HG02610 (cell line): ENCODE data around the gene SPTBN5.
"Not testable (repeated sequence)": the region's sequence is repeated elsewhere in the genome, so short reads cannot be mapped to it uniquely, and the experiment has no call there.

ENCODE experiments used
- ATAC-seq: cut with Tn5 transposase; IDR thresholded peaks from one replicate; pipeline ENCODE4 v1.9.1; 2021; ENCODE audit warnings: mild to moderate bottlenecking, moderate library complexity; ENCODE audit not compliant: unreplicated experiment

Gene SPTBN5

GRCh38 chr15:41849204-41849603 lies 44.6 kb downstream of the SPTBN5 start:
- ATAC-seq, result no peak

DNA sequence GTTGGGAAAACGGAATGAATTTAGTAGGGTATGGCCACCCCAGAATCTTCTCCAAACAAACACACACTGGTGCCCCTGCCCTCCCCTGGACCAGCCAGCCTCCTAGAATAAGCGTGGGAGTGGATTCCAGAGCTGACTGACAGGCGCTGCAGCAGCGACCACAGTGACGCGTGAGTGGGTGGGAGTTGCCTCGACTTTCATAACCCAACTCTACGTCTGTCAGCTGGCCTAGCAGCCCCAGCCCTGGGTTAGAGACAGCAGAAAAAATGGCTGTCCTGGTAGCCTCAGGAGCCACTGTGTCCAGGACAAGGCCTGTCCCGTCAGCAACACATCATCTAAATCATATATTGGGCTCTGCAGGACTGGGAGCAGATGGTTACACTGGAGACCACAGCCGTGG lies 45.2 kb downstream of the SPTBN5 start:
- ATAC-seq, result no peak

- no peak for ATAC-seq
Measured at GRCh38 chr15:41847981-41848380, 45.9 kb downstream of the SPTBN5 start.

DNA sequence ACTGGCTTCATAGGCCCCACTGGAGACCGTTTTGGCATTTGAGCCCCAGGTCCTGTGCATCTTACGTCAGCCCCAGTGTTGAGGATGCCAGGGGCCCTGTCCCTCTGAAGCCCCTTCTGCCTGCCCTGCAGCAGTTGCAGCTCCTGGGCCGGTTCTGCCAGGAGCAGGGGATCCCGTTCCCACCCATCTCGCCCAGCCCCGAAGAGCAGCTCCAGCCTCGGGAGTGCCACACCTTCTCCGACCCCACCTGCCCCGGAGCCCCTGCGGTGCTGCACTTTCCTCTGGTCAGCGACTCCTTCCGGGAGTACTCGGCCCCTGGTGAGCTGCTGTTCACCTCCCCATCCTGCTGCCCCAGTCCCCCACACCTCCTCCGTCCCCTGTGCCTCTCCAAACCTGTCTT lies 46.6 kb downstream of the SPTBN5 start:
- no peak for ATAC-seq

DNA sequence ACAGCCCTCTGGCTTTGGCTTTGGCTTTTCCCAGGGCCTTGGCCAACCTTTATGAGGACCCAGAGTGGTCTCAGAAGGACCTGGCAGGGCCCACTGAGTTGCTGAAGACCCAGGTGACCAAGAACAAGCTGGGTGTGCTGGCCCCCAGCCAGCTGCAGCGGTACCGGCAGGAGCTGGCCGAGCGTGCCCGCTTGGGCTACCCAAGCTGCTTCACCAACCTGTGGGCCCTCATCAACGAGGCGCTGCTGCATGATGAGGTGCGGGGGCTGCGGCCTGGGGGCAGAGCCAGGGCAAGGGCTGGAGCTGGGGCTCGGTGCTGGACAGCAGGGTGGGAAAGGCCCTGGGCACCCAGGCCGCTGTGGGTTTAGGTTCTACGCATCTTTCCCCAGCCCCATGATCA lies 49.0 kb downstream of the SPTBN5 start:
- ATAC-seq, result no peak

DNA sequence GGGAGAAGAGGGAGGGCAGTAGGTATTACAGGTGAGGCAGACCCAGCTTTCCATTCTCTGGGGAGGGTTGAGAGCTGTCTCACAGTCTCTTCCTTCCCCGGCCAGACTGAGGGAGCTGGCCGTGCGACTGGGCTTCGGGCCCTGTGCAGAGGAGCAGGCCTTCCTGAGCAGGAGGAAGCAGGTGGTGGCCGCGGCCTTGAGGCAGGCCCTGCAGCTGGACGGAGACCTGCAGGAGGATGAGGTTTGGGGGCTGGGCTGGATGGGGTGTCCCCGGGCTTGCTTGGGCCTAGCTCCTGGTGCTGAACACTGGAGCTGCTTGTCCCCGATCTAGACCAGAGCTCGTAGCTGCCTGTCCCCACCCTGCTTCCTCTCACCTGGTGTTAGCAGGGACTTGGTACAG lies 50.3 kb downstream of the SPTBN5 start:
- ATAC-seq, result no peak

- no peak for ATAC-seq
Measured at GRCh38 chr15:41842229-41842628, 51.6 kb downstream of the SPTBN5 start.

GRCh38 chr15:41841131-41841530 lies 52.7 kb downstream of the SPTBN5 start:
- no peak for ATAC-seq

DNA sequence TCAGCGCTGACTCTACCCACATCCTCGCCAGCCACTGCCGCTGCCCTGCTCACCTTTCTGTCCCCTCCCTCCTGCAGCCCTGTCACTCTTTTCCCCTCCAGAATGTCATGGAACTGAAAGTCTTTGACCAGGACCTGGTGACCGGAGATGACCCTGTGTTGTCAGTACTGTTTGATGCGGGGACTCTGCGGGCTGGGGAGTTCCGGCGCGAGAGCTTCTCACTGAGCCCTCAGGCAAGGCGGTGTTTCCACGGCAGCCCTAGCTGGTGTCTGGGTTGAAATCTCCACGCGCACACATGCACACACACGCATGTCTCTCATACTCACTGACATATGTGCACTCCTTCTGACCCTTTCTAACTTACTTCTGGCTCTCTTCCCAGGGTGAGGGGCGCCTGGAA lies 53.2 kb downstream of the SPTBN5 start:
- no peak for ATAC-seq

- no peak for ATAC-seq
Measured at GRCh38 chr15:41839781-41840491, 53.9 kb downstream of the SPTBN5 start.

DNA sequence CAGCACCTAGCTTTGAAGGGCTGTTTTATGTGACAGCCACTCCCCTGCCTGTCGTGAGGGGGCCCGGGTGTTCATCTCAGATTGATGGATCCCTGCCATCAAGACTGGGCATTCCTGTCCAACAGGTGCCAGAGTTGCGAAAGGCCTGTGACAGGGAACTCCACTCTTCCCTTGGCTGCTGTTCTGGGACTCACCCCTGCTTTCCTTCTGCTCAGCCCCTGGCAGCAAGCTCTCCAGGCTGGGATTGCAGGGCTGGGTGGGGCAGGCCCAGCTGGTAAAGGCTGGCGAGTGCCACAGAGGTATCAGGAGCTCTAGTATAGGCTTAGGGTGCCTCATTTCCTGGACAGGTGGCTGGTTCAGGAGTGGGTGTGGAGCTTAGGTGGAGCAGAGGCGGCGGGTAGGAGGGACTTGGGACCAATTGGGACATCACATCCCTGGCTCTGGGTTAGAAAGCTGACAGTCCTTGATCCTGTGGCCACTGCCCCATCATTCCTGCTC lies 55.4 kb downstream of the SPTBN5 start, which contains the start of gene PLA2G4B:
Gene PLA2G4B (plus strand): TSS at position 448 of the 498 bp plus-strand sequence. CDS start 67 bp downstream, outside the sequence.
- no peak for ATAC-seq

- ATAC-seq, result no peak
Measured at GRCh38 chr15:41836713-41837454, 57.0 kb downstream of the SPTBN5 start.

DNA sequence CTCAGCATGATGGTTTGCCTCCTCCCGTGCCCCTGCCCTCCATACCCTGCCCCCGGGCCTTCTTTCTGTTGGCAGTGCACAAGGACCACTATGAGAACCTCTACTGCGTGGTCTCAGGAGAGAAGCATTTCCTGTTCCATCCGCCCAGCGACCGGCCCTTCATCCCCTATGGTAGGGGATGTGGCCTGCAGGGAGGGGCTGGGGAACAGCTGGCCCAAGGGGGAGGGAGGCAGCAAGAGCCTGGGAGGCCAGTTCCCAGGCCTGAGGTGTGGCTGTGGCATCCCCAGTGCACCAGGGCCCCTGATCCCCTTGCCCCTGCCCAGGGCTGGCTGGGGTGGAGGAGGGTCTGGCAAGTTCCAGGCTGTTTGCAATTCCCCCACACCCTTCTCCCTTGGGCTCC lies 57.8 kb downstream of the SPTBN5 start:
- no peak for ATAC-seq

DNA sequence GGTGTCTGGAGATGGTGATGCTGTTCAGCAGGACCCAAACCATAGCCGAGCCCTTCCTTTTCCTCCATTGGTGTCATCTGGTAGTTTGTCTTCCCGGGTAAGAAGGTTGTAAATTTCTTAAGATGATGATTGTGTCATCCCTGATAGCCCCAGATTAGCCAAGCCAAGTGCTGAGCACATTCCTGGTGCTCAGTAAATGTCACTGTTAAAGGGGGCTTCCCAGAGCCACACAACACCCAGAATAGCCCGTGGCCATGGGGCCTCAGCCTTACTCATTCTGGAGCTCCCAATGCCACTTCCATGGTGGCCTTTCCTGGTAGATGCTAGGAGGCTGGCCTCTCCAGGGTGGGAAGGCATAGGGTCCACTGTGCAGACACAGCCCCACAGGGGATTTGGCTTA lies 59.8 kb downstream of the SPTBN5 start:
- ATAC-seq, result no peak

- no peak for ATAC-seq
Measured at GRCh38 chr15:41832875-41833274, 61.0 kb downstream of the SPTBN5 start.

- ATAC-seq, result no peak
Measured at GRCh38 chr15:41832208-41832607, 61.6 kb downstream of the SPTBN5 start.

DNA sequence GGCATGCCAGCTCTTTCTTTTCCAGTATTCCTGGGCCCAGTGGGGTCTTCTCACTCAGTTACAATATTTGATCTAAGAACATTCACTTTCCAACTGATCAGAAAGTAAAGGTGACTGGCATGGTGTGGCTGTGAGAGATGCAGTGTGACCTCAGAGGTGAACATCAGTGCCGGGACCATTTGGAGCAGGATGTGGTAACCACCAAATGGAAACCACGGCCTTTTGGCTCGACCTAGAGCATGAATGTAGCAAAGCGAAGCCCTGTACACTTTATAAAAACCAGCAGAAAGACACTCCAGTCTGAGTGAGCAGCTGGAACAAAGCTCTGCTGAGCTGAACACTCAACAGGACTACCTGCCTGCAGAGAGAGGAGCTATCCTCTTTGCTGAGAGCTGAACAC lies 62.6 kb downstream of the SPTBN5 start:
- ATAC-seq, result not testable (repeated sequence)

DNA sequence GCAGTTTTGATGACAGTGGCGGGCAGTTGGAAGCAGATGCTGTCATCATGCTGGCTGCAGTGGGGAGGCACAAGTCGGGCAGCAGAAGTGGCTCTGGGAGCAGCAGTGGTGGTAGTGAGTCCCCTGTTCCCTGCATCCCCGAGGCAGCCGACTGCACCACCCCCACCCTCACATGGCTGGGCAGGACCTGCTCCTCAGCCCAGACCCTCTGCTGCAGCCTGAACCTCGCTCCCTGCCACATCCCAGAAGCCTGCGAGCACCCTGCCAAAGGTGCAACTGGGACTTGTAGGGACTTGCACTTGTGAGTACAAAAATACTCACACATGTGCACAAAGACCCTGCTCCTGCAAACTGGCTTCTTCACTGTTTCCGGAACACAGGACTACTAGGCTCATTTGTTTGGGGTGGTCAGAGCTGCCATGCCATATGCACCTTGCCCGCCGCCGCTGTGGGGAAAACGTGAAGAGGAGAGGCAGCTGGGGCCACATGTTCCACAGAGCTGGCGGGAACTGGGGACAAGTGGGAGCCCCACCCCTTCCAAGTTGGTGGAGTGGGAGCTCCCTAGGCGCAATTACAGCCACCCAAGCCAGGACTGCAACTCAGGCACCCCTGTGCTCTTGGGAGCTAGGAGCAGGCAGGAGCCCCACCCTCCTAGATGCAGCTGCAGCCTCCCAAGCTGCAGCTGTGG lies 63.8 kb downstream of the SPTBN5 start:
- ATAC-seq, result no peak

- ATAC-seq, result no peak
Measured at GRCh38 chr15:41828807-41829141, 65.1 kb downstream of the SPTBN5 start.

- peak; percentile 72 for ATAC-seq
Measured at GRCh38 chr15:41827880-41828806, 65.7 kb downstream of the SPTBN5 start, which contains the start of gene JMJD7. Gene JMJD7 (plus strand): TSS chr15:41828092. CDS start chr15:41828125, 33 bp downstream.
